Lower leg skin (tissue), 4 donors: ENCODE results near the gene EREG. TPM values are rescaled to one million over a fixed set of nuclear protein-coding genes. Genes with fewer than 3 reads are reported as not detected.

Source experiments
- DNase-seq, 2 donors: peaks; one replicate each; pipeline ENCODE4 v3.0.0-alpha.2; 2019; ENCODE audit warnings: low spot score in 2 of 2
- H3K4me3 ChIP-seq: fragments of 200-600 bp; sonication (generic); 2 replicates; pipeline ENCODE4 v1.5.1; 2017; ENCODE audit warnings: mild to moderate bottlenecking, low read depth; ENCODE audit not compliant: poor library complexity, severe bottlenecking
- CTCF ChIP-seq, 3 donors: fragments of 450-650 bp; IDR thresholded peaks; one replicate each; pipeline ENCODE4 v1.5.1; 2016; ENCODE audit warnings: antibody characterized with exemption in 3 of 3, mild to moderate bottlenecking in 3 of 3, moderate library complexity in 2 of 3
- POLR2A ChIP-seq, 2 donors: fragments of 450-650 bp; IDR thresholded peaks; one replicate each; pipeline ENCODE4 v1.6.1; 2016 to 2017; ENCODE audit warnings: antibody characterized with exemption in 2 of 2, mild to moderate bottlenecking in 1 of 2, moderate library complexity in 1 of 2
- WGBS, 2 donors: methylation state at CpG; one replicate each; pipeline ENCODE4 v1.1.5; 2018; 5-methylcytosine and 5-hydroxymethylcytosine counted together
- intact Hi-C: fragments of 100-400 bp; cut with DNase I; formaldehyde crosslinking; loops from one replicate; pipeline ENCODE4 v1.15.0; 2023; ENCODE audit warnings: low total_unique reads
- total RNA-seq, 4 donors: library from RNA; depleted of rRNA; stranded (reverse); fragments of >200 nt; gene quantifications; one replicate each; pipeline ENCODE4 v1.1.0, GENCODE V29; 2016

The EREG gene
- total RNA-seq, 4 donors from 2014 or later: 21.4 to 52.1 (median 44.3) TPM

- TF ChIP-seq CTCF (IDR thresholded peaks at IDR 0.05): no peak
- DNase-seq: no peak
- 79 to 81% methylated on average over 6 of the region's 6 CpGs for WGBS, 2 donors
- H3K4me3 ChIP-seq: no peak overlapping the region
- intact Hi-C loops: loop anchor here (5.0 to 10.0 kb wide), 2 partner anchors 152 to 295 kb away; no protein-coding TSS in a partner anchor
These were observed 15.0 kb downstream of the EREG start for GRCh38 chr4:74379912-74380311.

- H3K4me3 ChIP-seq: no peak overlapping the region
- intact Hi-C loops: no loop called here
- no peak for DNase-seq
- TF ChIP-seq POLR2A (IDR thresholded peaks at IDR 0.05) (no peak), CTCF (IDR thresholded peaks at IDR 0.05) (no peak)
- 61 to 67% methylated on average over 1 of the region's 1 CpG for WGBS, 2 donors
These were observed 20.4 kb downstream of the EREG start for GRCh38 chr4:74385386-74385785.

- no peak for DNase-seq
- TF ChIP-seq CTCF (IDR thresholded peaks at IDR 0.05): no peak
- no peak for TF ChIP-seq POLR2A (IDR thresholded peaks at IDR 0.05)
- no peak overlapping the region for H3K4me3 ChIP-seq
- WGBS, 2 donors: 64 to 69% methylated on average over 4 of the region's 4 CpGs
- intact Hi-C loops: no loop called here
These were observed 21.2 kb downstream of the EREG start for GRCh38 chr4:74386159-74386558.

- intact Hi-C loops: no loop called here
- no peak for TF ChIP-seq CTCF (IDR thresholded peaks at IDR 0.05)
- no peak overlapping the region for H3K4me3 ChIP-seq
- no peak for DNase-seq
- WGBS, 2 donors: 93 to 96% methylated on average over 2 of the region's 2 CpGs
These were observed 22.8 kb downstream of the EREG start for GRCh38 chr4:74387790-74388189.

GRCh38 chr4:74389494-74389893 lies 24.5 kb downstream of the EREG start:
- 91 to 100% methylated on average over 1 of the region's 1 CpG for WGBS, 2 donors
- no peak overlapping the region for H3K4me3 ChIP-seq
- DNase-seq: no peak
- intact Hi-C loops: no loop called here
- TF ChIP-seq POLR2A (IDR thresholded peaks at IDR 0.05): no peak
- TF ChIP-seq CTCF (IDR thresholded peaks at IDR 0.05): no peak

- H3K4me3 ChIP-seq: no peak overlapping the region
- 69% methylated on average over 2 of the region's 2 CpGs for WGBS, 2 donors
- TF ChIP-seq POLR2A (IDR thresholded peaks at IDR 0.05) (no peak), CTCF (IDR thresholded peaks at IDR 0.05) (no peak)
- DNase-seq: no peak
- intact Hi-C loops: no loop called here
These were observed 25.7 kb downstream of the EREG start for GRCh38 chr4:74390677-74391076.
